Measurements from ENCODE around the gene IL32. TPM values are rescaled to one million over a fixed set of nuclear protein-coding genes. Genes with fewer than 3 reads are reported as not detected.
A peak's percentile ranks its signal among the peaks of the same experiment; 100 is the strongest.

Gene IL32
- total RNA-seq, 2 experiments from 2014 or later, result 2,504 to 2,532 TPM

GRCh38 chr16:3029491-3030221 is 35.8 kb upstream of the IL32 start:
- CTCF ChIA-PET, result interaction anchor here (1.0 to 17.0 kb wide), 16 partner anchors 9 to 138 kb away, joined by 3 to 412 read pairs (median 22); partner anchors contain the start of genes BICDL2, CLDN6, CLDN9 and HCFC1R1
- Mint-ChIP-seq H3K4me1 (ENCODE audit: low read depth) (peaks cover 16% of the 10 kb centered on the region), H3K9me3 (no peaks in the 10 kb centered on the region), H3K4me3 (peak overlapping the region; percentile 51), H3K27me3 (peaks cover 32% of the 10 kb centered on the region), H3K27ac (no peak overlapping the region), H3K36me3 (peaks cover 9% of the 10 kb centered on the region)
- intact Hi-C loops (cut with micrococcal nuclease), result loop anchor here (2.0 kb wide), 1 partner anchor 27 kb away; no protein-coding TSS in a partner anchor
- DNase-seq, result peak; percentile 73
- POLR2A ChIA-PET, result interaction anchor here (2.8 kb wide), 1 partner anchor 9 kb away, joined by 11 read pairs; the partner anchor contains the start of gene TNFRSF12A

- ChIA-PET POLR2A (interaction anchor here (1.2 to 2.8 kb wide), 3 partner anchors 8 to 104 kb away, joined by 4 to 11 read pairs (median 5); partner anchors contain the start of genes TNFRSF12A and ZNF213), CTCF (interaction anchor here (1.0 to 17.0 kb wide), 19 partner anchors 8 to 348 kb away, joined by 3 to 412 read pairs (median 15); partner anchors contain the start of genes BICDL2, CLDN6, CLDN9 and HCFC1R1)
- H3K4me1 Mint-ChIP-seq (ENCODE audit: low read depth), result peaks cover 16% of the 10 kb centered on the region
- H3K9me3 Mint-ChIP-seq, result no peaks in the 10 kb centered on the region
- H3K4me3 Mint-ChIP-seq, result peak overlapping the region; percentile 51
- peaks cover 36% of the 10 kb centered on the region for H3K27me3 Mint-ChIP-seq
- peaks cover 9% of the 10 kb centered on the region for H3K36me3 Mint-ChIP-seq
- DNase-seq, result no peak
- intact Hi-C loops (cut with micrococcal nuclease), result no loop called here
- no peak overlapping the region for H3K27ac Mint-ChIP-seq
Measured at GRCh38 chr16:3030222-3031212, 34.9 kb upstream of the IL32 start.

GRCh38 chr16:3032624-3033023 is 32.8 kb upstream of the IL32 start:
- DNase-seq, result no peak
- Mint-ChIP-seq H3K27me3 (peaks cover 46% of the 10 kb centered on the region), H3K4me1 (ENCODE audit: low read depth) (peaks cover 25% of the 10 kb centered on the region), H3K9me3 (no peaks in the 10 kb centered on the region), H3K27ac (no peak overlapping the region), H3K4me3 (no peak overlapping the region), H3K36me3 (no peaks in the 10 kb centered on the region)
- ChIA-PET CTCF (interaction anchor here (0.8 to 17.0 kb wide), 12 partner anchors 8 to 135 kb away, joined by 3 to 412 read pairs (median 8); partner anchors contain the start of genes CLDN9 and ZNF213), POLR2A (no interaction called here)
- intact Hi-C loops (cut with micrococcal nuclease), result no loop called here

GRCh38 chr16:3035289-3035971 is 30.0 kb upstream of the IL32 start:
- no peaks in the 10 kb centered on the region for H3K36me3 Mint-ChIP-seq
- POLR2A ChIA-PET, result interaction anchor here (1.0 kb wide), 1 partner anchor 23 kb away, joined by 3 read pairs; no protein-coding TSS in a partner anchor
- intact Hi-C loops (cut with micrococcal nuclease), result no loop called here
- no peaks in the 10 kb centered on the region for H3K9me3 Mint-ChIP-seq
- peaks cover 14% of the 10 kb centered on the region for H3K4me1 Mint-ChIP-seq (ENCODE audit: low read depth)
- no peak overlapping the region for H3K27ac Mint-ChIP-seq
- no peak overlapping the region for H3K4me3 Mint-ChIP-seq
- CTCF ChIA-PET, result interaction anchor here (0.6 to 11.0 kb wide), 7 partner anchors 10 to 250 kb away, joined by 3 to 200 read pairs (median 3); partner anchors contain the start of genes HCFC1R1, THOC6 and ZNF213
- DNase-seq, result no peak
- peaks cover 55% of the 10 kb centered on the region for H3K27me3 Mint-ChIP-seq

- CTCF ChIA-PET, result interaction anchor here (0.6 to 9.2 kb wide), 4 partner anchors 12 to 66 kb away, joined by 3 to 92 read pairs (median 4); partner anchors contain the start of genes HCFC1R1 and THOC6
- Mint-ChIP-seq H3K4me3 (no peak overlapping the region), H3K9me3 (no peaks in the 10 kb centered on the region), H3K4me1 (ENCODE audit: low read depth) (peaks cover 14% of the 10 kb centered on the region), H3K27ac (no peak overlapping the region), H3K36me3 (no peaks in the 10 kb centered on the region), H3K27me3 (peaks cover 55% of the 10 kb centered on the region)
- POLR2A ChIA-PET, result no interaction called here
- intact Hi-C loops (cut with micrococcal nuclease), result no loop called here
- no peak for DNase-seq
Measured at GRCh38 chr16:3035972-3036725, 29.3 kb upstream of the IL32 start.

- Mint-ChIP-seq H3K36me3 (no peaks in the 10 kb centered on the region), H3K4me1 (ENCODE audit: low read depth) (peaks cover 14% of the 10 kb centered on the region), H3K9me3 (no peaks in the 10 kb centered on the region), H3K27me3 (peaks cover 56% of the 10 kb centered on the region), H3K4me3 (no peak within 1 kb of the TSS), H3K27ac (no peak within 1 kb of the TSS)
- no peak for DNase-seq
- ChIA-PET POLR2A (no interaction called here), CTCF (interaction anchor here (3.5 kb wide), 1 partner anchor 8 kb away, joined by 32 read pairs; no protein-coding TSS in a partner anchor)
- intact Hi-C loops (cut with micrococcal nuclease), result no loop called here
Measured at GRCh38 chr16:3036726-3037315, 28.6 kb upstream of the IL32 start, which contains the start of gene BICDL2. TSS of gene BICDL2 (minus strand) at chr16:3036944. CDS start at chr16:3035496, 1,448 bp downstream.

GRCh38 chr16:3038256-3038655 is 27.2 kb upstream of the IL32 start:
- Mint-ChIP-seq H3K27me3 (peaks cover 51% of the 10 kb centered on the region), H3K9me3 (no peaks in the 10 kb centered on the region), H3K4me3 (no peak overlapping the region), H3K4me1 (ENCODE audit: low read depth) (peaks cover 14% of the 10 kb centered on the region), H3K36me3 (no peaks in the 10 kb centered on the region), H3K27ac (no peak overlapping the region)
- intact Hi-C loops (cut with micrococcal nuclease), result no loop called here
- DNase-seq, result no peak
- ChIA-PET POLR2A (interaction anchor here (1.7 kb wide), 1 partner anchor 27 kb away, joined by 4 read pairs; the partner anchor contains the start of gene IL32), CTCF (interaction anchor here (0.7 to 3.5 kb wide), 2 partner anchors 9 to 93 kb away, joined by 3 to 32 read pairs; no protein-coding TSS in a partner anchor)

GRCh38 chr16:3038896-3039295 is 26.5 kb upstream of the IL32 start:
- Mint-ChIP-seq H3K4me1 (ENCODE audit: low read depth) (peaks cover 14% of the 10 kb centered on the region), H3K4me3 (no peak overlapping the region), H3K27me3 (peaks cover 52% of the 10 kb centered on the region), H3K9me3 (no peaks in the 10 kb centered on the region), H3K36me3 (no peaks in the 10 kb centered on the region), H3K27ac (no peak overlapping the region)
- intact Hi-C loops (cut with micrococcal nuclease), result no loop called here
- POLR2A ChIA-PET, result interaction anchor here (0.5 to 1.7 kb wide), 3 partner anchors 13 to 107 kb away, joined by 3 to 4 read pairs (median 3); partner anchors contain the start of gene IL32
- no peak for DNase-seq
- CTCF ChIA-PET, result interaction anchor here (2.8 to 3.5 kb wide), 2 partner anchors 10 to 20 kb away, joined by 16 to 32 read pairs; no protein-coding TSS in a partner anchor

- H3K9me3 Mint-ChIP-seq, result no peaks in the 10 kb centered on the region
- intact Hi-C loops (cut with micrococcal nuclease), result no loop called here
- H3K4me1 Mint-ChIP-seq (ENCODE audit: low read depth), result peaks cover 13% of the 10 kb centered on the region
Measured at GRCh38 chr16:3042376-3042775, 23.1 kb upstream of the IL32 start.

GRCh38 chr16:3044708-3045107 is 20.7 kb upstream of the IL32 start:
- Mint-ChIP-seq H3K4me3 (peak overlapping the region; percentile 68), H3K36me3 (no peaks in the 10 kb centered on the region), H3K9me3 (no peaks in the 10 kb centered on the region), H3K27ac (no peak overlapping the region), H3K4me1 (ENCODE audit: low read depth) (peaks cover 15% of the 10 kb centered on the region), H3K27me3 (peaks cover 33% of the 10 kb centered on the region)
- intact Hi-C loops (cut with micrococcal nuclease), result no loop called here
- CTCF ChIA-PET, result interaction anchor here (2.2 kb wide), 1 partner anchor 13 kb away, joined by 16 read pairs; no protein-coding TSS in a partner anchor
- POLR2A ChIA-PET, result no interaction called here
- no peak for DNase-seq

More at GRCh38 chr16:3042376-3042775, 23.1 kb upstream of the IL32 start:
- H3K36me3 Mint-ChIP-seq, result no peaks in the 10 kb centered on the region
- H3K4me3 Mint-ChIP-seq, result no peak overlapping the region
- ChIA-PET POLR2A (no interaction called here), CTCF (interaction anchor here (0.9 to 3.7 kb wide), 4 partner anchors 12 to 87 kb away, joined by 3 to 60 read pairs (median 9); no protein-coding TSS in a partner anchor)
- peaks cover 50% of the 10 kb centered on the region for H3K27me3 Mint-ChIP-seq
- DNase-seq, result no peak
- H3K27ac Mint-ChIP-seq, result no peak overlapping the region
